SK-N-SH (cell line): Measurements from ENCODE around the gene GGTLC1. TPM values are rescaled to one million over a fixed set of nuclear protein-coding genes. Genes with fewer than 3 reads are reported as not detected.

Experiments used
- CTCF ChIA-PET: fragments of 300-600, 350-600 bp; formaldehyde crosslinking; extraction: SDS; loops from one replicate; lab custom pipeline; 2021; lab: Yijun Ruan, JAX
- POLR2A ChIA-PET: fragments of 350-600 bp; sonication (Branson Sonifier 250); formaldehyde crosslinking; extraction: SDS; loops from one replicate; lab custom pipeline; 2020; ENCODE audit warnings: antibody characterized with exemption, inconsistent platforms; lab: Yijun Ruan, JAX
- DNase-seq: peaks from one replicate; pipeline ENCODE4 v3.0.0; 2012
- H2AFZ ChIP-seq: fragments of 200-600 bp; sonication (generic); 2 replicates; pipeline ENCODE4 v1.8.1; 2016; ENCODE audit warnings: antibody characterized with exemption, mild to moderate bottlenecking, low read depth
- H3F3A ChIP-seq: fragments of 200-600 bp; sonication (generic); replicated peaks from 2 replicates; pipeline ENCODE3; 2016; ENCODE audit warnings: antibody characterized with exemption, mild to moderate bottlenecking; ENCODE audit not compliant: insufficient read depth
- H3K27ac ChIP-seq, 2 experiments: fragments of 200-500 bp in 1 of 2; fragments of 200-600 bp in 1 of 2; sonication (Bioruptor generic) in 1 of 2; sonication (generic), shearing (Covaris generic) in 1 of 2; 2 replicates each; pipeline versions ENCODE4 v1.5.1 to v1.6.1; 2014 to 2016; ENCODE audit warnings: low read depth in 2 of 2, inconsistent platforms in 1 of 2, low read length in 1 of 2, mild to moderate bottlenecking in 1 of 2, mixed read lengths in 1 of 2
- H3K27me3 ChIP-seq: fragments of 200-600 bp; sonication (generic), shearing (Covaris generic); 2 replicates; pipeline ENCODE4 v1.6.1; 2016; ENCODE audit warnings: mixed run types; ENCODE audit not compliant: insufficient read depth
- H3K36me3 ChIP-seq, 2 experiments: fragments of 200-500 bp in 1 of 2; fragments of 200-600 bp in 1 of 2; sonication (Bioruptor generic) in 1 of 2; sonication (generic) in 1 of 2; replicated peaks in 1 of 2; 2 replicates each; pipeline versions ENCODE3 to v1.5.1; 2014 to 2016; ENCODE audit warnings: low read length in 1 of 2, mild to moderate bottlenecking in 1 of 2; ENCODE audit not compliant: insufficient read depth in 2 of 2, control insufficient read depth in 1 of 2
- H3K4me1 ChIP-seq, 2 experiments: fragments of 200-500 bp in 1 of 2; fragments of 200-600 bp in 1 of 2; sonication (Bioruptor generic) in 1 of 2; sonication (generic), shearing (Covaris generic) in 1 of 2; 2 replicates each; pipeline versions ENCODE4 v1.5.1 to v1.6.1; 2014 to 2016; ENCODE audit warnings: low read depth in 1 of 2, low read length in 1 of 2, mixed run types in 1 of 2; ENCODE audit not compliant: insufficient read depth in 2 of 2, control insufficient read depth in 1 of 2
- H3K4me2 ChIP-seq: fragments of 200-600 bp; sonication (generic), shearing (Covaris generic); 2 replicates; pipeline ENCODE4 v1.6.1; 2017; ENCODE audit warnings: mixed run types
- H3K4me3 ChIP-seq, 2 experiments: fragments of 200-500 bp in 1 of 2; fragments of 200-600 bp in 1 of 2; sonication (Bioruptor generic) in 1 of 2; sonication (generic), shearing (Covaris generic) in 1 of 2; 2 replicates each; pipeline versions ENCODE4 v1.5.1 to v1.8.1; 2014 to 2016; ENCODE audit warnings: low read depth in 2 of 2, inconsistent platforms in 1 of 2, low read length in 1 of 2, mild to moderate bottlenecking in 1 of 2, mixed read lengths in 1 of 2, moderate library complexity in 1 of 2
- H3K79me2 ChIP-seq: fragments of 200-600 bp; sonication (generic); 2 replicates; pipeline ENCODE4 v1.8.1; 2017; ENCODE audit warnings: mild to moderate bottlenecking; ENCODE audit not compliant: insufficient read depth
- H3K9ac ChIP-seq: fragments of 200-600 bp; sonication (generic); 2 replicates; pipeline ENCODE4 v1.6.1; 2017; ENCODE audit warnings: mixed run types
- H3K9me2 ChIP-seq: fragments of 200-600 bp; sonication (generic); 2 replicates; pipeline ENCODE4 v1.6.1; 2017; ENCODE audit warnings: mixed run types
- H3K9me3 ChIP-seq: fragments of 200-600 bp; sonication (generic); 2 replicates; pipeline ENCODE4 v1.6.1; 2017; ENCODE audit warnings: mixed run types, mild to moderate bottlenecking, moderate library complexity
- H4K20me1 ChIP-seq: fragments of 200-600 bp; sonication (generic); 2 replicates; pipeline ENCODE4 v1.6.1; 2017; ENCODE audit warnings: mild to moderate bottlenecking, mixed run types; ENCODE audit not compliant: insufficient read depth
- MXI1 ChIP-seq: IDR thresholded peaks from 2 replicates; pipeline ENCODE4 v1.6.1; 2012; ENCODE audit warnings: mild to moderate bottlenecking, low read depth, low read length, improper control_type of control experiment
- POLR2AphosphoS5 ChIP-seq: IDR thresholded peaks from 2 replicates; pipeline ENCODE4 v1.6.1; 2012; ENCODE audit warnings: low read depth, low read length
- RAD21 ChIP-seq: IDR thresholded peaks from 2 replicates; pipeline ENCODE4 v1.6.1; 2012; ENCODE audit warnings: mild to moderate bottlenecking, low read length
- RXRA ChIP-seq: IDR thresholded peaks from 2 replicates; pipeline ENCODE4 v1.4.0; 2012; ENCODE audit warnings: low read depth, mild to moderate bottlenecking, borderline replicate concordance
- SMC3 ChIP-seq: IDR thresholded peaks from 2 replicates; pipeline ENCODE4 v1.6.1; 2012; ENCODE audit warnings: low read depth, low read length, improper control_type of control experiment
- WGBS: methylation state at CpG from one replicate; pipeline ENCODE4 v1.1.6; 2017; ENCODE audit warnings: low lambda C conversion rate; 5-methylcytosine and 5-hydroxymethylcytosine counted together
- polyA plus RNA-seq, 3 experiments: library from polyadenylated mRNA; depleted of rRNA; stranded (reverse); fragments of >200 nt; gene quantifications; 2 replicates each; pipeline ENCODE4 v1.2.3, GENCODE V29; 2012
- small RNA-seq, 7 experiments: library from RNA; depleted of rRNA; stranded (forward); fragments of <200 nt; gene quantifications; one replicate each; pipeline ENCODE3, GENCODE V24; 2012
- TF ChIP-seq, protein P1 (sequence below): IDR thresholded peaks from 2 replicates; pipeline ENCODE4 v1.6.1; 2012; ENCODE audit warnings: mild to moderate bottlenecking, low read depth, low read length, moderate library complexity
- TF ChIP-seq, protein P2 (sequence below): fragments of 200-600 bp; sonication (generic); IDR thresholded peaks from 2 replicates; pipeline ENCODE4 v1.6.1; 2017; ENCODE audit warnings: antibody characterized with exemption, mild to moderate bottlenecking, moderate library complexity

The GGTLC1 gene
- polyA plus RNA-seq, 1 of the 3 experiments (the other 2 are of a cell fraction), result not detected

DNA sequence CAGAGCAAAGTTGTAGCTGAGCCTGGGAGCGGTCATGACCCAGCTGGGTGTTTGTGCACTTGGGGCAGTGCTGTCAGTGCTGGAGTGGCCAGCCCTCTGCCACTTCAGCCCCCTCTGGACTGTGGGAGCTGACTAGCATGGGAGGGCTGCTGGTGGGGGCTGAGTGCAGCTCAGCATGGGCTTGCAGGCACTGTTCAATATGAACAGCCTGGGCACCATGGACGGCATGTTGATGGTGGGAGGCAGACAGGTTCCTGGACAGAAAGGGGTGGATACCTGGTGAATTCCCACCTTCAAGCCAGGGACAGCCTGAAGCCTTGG, 50.5 kb downstream of the GGTLC1 start:
- Histone ChIP-seq H3K27ac (no peak overlapping the region), H3K4me3 (no peak overlapping the region), H3K79me2 (no peaks in the 10 kb centered on the region), H3K4me2 (no peak overlapping the region), H3K9me2 (no peaks in the 10 kb centered on the region), H3K36me3 (no peaks in the 10 kb centered on the region), H3K9me3 (no peaks in the 10 kb centered on the region), H2AFZ (no peak overlapping the region), H3K4me1 (no peaks in the 10 kb centered on the region), H3K27me3 (no peaks in the 10 kb centered on the region), H4K20me1 (no peaks in the 10 kb centered on the region), H3F3A (no peaks in the 10 kb centered on the region), H3K9ac (no peak overlapping the region)
- WGBS, result 10% methylated on average over 2 of the region's 2 CpGs
- TF ChIP-seq, protein P1, sequence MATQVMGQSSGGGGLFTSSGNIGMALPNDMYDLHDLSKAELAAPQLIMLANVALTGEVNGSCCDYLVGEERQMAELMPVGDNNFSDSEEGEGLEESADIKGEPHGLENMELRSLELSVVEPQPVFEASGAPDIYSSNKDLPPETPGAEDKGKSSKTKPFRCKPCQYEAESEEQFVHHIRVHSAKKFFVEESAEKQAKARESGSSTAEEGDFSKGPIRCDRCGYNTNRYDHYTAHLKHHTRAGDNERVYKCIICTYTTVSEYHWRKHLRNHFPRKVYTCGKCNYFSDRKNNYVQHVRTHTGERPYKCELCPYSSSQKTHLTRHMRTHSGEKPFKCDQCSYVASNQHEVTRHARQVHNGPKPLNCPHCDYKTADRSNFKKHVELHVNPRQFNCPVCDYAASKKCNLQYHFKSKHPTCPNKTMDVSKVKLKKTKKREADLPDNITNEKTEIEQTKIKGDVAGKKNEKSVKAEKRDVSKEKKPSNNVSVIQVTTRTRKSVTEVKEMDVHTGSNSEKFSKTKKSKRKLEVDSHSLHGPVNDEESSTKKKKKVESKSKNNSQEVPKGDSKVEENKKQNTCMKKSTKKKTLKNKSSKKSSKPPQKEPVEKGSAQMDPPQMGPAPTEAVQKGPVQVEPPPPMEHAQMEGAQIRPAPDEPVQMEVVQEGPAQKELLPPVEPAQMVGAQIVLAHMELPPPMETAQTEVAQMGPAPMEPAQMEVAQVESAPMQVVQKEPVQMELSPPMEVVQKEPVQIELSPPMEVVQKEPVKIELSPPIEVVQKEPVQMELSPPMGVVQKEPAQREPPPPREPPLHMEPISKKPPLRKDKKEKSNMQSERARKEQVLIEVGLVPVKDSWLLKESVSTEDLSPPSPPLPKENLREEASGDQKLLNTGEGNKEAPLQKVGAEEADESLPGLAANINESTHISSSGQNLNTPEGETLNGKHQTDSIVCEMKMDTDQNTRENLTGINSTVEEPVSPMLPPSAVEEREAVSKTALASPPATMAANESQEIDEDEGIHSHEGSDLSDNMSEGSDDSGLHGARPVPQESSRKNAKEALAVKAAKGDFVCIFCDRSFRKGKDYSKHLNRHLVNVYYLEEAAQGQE, result no peak
- TF ChIP-seq MXI1 (no peak), POLR2AphosphoS5 (no peak)
- POLR2A ChIA-PET, result no interaction called here
- no peak for DNase-seq
- CTCF ChIA-PET, result interaction anchor here (0.6 to 2.3 kb wide), 20 partner anchors 12 to 982 kb away, joined by 3 to 16 read pairs (median 5); no protein-coding TSS in a partner anchor

DNA sequence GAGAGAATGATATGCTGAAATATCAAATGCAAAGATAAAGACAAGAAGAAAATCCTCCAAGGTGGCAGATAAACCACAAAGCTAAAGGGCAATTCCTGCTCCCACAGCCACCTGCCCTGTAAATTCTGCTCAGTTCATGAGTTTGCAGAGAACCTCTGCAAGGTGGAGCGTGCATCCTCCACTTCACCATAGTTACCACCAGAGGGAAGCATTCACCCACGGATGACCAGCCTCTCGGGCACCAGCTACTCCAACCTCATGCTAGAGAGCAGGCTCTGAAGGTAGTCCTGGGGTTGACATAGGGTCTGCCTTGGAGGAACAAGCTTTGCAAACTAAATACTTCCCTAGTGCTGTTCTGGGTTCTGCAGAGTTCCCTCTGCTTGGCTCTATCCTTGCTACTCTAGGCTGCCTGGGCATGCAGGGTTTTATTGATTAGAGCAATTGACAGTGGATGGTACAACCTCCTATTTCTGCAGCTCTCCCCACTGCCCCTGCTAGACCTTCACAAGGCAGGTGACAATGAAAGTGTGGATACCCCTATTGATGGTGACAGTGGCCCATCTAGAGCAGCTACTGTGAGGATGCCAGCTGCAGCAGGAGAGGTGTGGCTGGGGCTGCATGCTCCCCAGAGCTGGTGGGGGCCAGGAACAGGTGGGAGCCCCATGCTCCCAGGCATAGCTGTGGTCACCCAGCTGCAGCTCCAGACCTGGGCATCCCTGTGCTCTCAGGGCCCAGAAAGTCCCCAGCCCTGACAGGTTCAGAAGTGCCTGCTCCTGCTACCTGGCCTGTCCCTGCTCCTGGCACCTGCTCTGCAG, 51.1 kb downstream of the GGTLC1 start:
- POLR2A ChIA-PET, result no interaction called here
- H4K20me1 ChIP-seq, result no peaks in the 10 kb centered on the region
- no peak for TF ChIP-seq RXRA
- TF ChIP-seq, protein P2, sequence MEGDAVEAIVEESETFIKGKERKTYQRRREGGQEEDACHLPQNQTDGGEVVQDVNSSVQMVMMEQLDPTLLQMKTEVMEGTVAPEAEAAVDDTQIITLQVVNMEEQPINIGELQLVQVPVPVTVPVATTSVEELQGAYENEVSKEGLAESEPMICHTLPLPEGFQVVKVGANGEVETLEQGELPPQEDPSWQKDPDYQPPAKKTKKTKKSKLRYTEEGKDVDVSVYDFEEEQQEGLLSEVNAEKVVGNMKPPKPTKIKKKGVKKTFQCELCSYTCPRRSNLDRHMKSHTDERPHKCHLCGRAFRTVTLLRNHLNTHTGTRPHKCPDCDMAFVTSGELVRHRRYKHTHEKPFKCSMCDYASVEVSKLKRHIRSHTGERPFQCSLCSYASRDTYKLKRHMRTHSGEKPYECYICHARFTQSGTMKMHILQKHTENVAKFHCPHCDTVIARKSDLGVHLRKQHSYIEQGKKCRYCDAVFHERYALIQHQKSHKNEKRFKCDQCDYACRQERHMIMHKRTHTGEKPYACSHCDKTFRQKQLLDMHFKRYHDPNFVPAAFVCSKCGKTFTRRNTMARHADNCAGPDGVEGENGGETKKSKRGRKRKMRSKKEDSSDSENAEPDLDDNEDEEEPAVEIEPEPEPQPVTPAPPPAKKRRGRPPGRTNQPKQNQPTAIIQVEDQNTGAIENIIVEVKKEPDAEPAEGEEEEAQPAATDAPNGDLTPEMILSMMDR, result peak; percentile 64
- peak; percentile 76 for TF ChIP-seq SMC3
- peak; percentile 89 for TF ChIP-seq RAD21

More for the DNA sequence above, 51.1 kb downstream of the GGTLC1 start:
- H2AFZ ChIP-seq, result no peak overlapping the region
- no peaks in the 10 kb centered on the region for H3K9me3 ChIP-seq
- no peaks in the 10 kb centered on the region for H3K36me3 ChIP-seq
- H3K27ac ChIP-seq, result no peak overlapping the region
- H3K9me2 ChIP-seq, result no peaks in the 10 kb centered on the region
- H3F3A ChIP-seq, result no peaks in the 10 kb centered on the region
- H3K4me1 ChIP-seq, result no peaks in the 10 kb centered on the region
- WGBS, result 0% methylated on average over 2 of the region's 3 CpGs
- H3K79me2 ChIP-seq, result no peaks in the 10 kb centered on the region
- DNase-seq, result peak; percentile 55
- CTCF ChIA-PET, result interaction anchor here (0.6 to 2.3 kb wide), 35 partner anchors 9 to 982 kb away, joined by 3 to 16 read pairs (median 5); no protein-coding TSS in a partner anchor
- no peak overlapping the region for H3K9ac ChIP-seq
- H3K27me3 ChIP-seq, result no peaks in the 10 kb centered on the region
- no peak overlapping the region for H3K4me2 ChIP-seq
- H3K4me3 ChIP-seq, result peak overlapping the region in 1 of 2 experiments; percentile 55; a peak in 1 of 4 replicates

Small RNA genes within 50 kb of the gene (small RNA-seq; reads per million reads assigned to genes)
- gene AL133466.1, result 0 reads per million in 7 experiments

Other genes with a start within 250 kb of the GGTLC1 start
- not detected in 2 replicates for gene CST1, start 237.8 kb downstream of the GGTLC1 start, polyA plus RNA-seq (2012; rRNA removed)
- gene CST2, start 162.1 kb downstream of the GGTLC1 start, polyA plus RNA-seq (2012; rRNA removed), result not detected in 2 replicates
- gene CST5, start 109.0 kb downstream of the GGTLC1 start, polyA plus RNA-seq (2012; rRNA removed), result not detected in 2 replicates